Rectal smooth muscle tissue (tissue), 1 donor: ENCODE results near the gene ITPRID1.
"Not testable (repeated sequence)": the region's sequence is repeated elsewhere in the genome, so short reads cannot be mapped to it uniquely, and the experiment has no call there.

Source experiments
- H3K27ac ChIP-seq: one replicate; pipeline ENCODE4 v1.7.0; 2013; ENCODE audit warnings: low read depth, low read length, inconsistent platforms
- H3K27me3 ChIP-seq: one replicate; pipeline ENCODE4 v1.7.0; 2013; ENCODE audit warnings: low read length; ENCODE audit not compliant: control insufficient read depth, insufficient read depth
- H3K36me3 ChIP-seq: one replicate; pipeline ENCODE4 v1.7.0; 2013; ENCODE audit warnings: low read length; ENCODE audit not compliant: control insufficient read depth, insufficient read depth
- H3K4me1 ChIP-seq: one replicate; pipeline ENCODE4 v1.7.0; 2013; ENCODE audit warnings: low read length; ENCODE audit not compliant: control insufficient read depth, insufficient read depth
- H3K4me3 ChIP-seq: one replicate; pipeline ENCODE4 v1.7.0; 2013; ENCODE audit warnings: low read length
- H3K9ac ChIP-seq: one replicate; pipeline ENCODE4 v1.7.0; 2013; ENCODE audit warnings: low read length

Gene ITPRID1

GRCh38 chr7:31513790-31514189 lies at the start of gene ITPRID1:
Gene ITPRID1, plus strand, starts transcription at chr7:31514090. Its CDS starts 38,935 bp downstream, at chr7:31553025.
- no peaks in the 10 kb centered on the region for H3K4me1 ChIP-seq
- no peak within 1 kb of the TSS for H3K27ac ChIP-seq
- no peaks in the 10 kb centered on the region for H3K36me3 ChIP-seq
- H3K4me3 ChIP-seq, result no peak within 1 kb of the TSS
- no peak within 1 kb of the TSS for H3K9ac ChIP-seq
- H3K27me3 ChIP-seq, result no peaks in the 10 kb centered on the region

GRCh38 chr7:31464601-31465000 lies 49.3 kb upstream of the ITPRID1 start:
- no peaks in the 10 kb centered on the region for H3K27me3 ChIP-seq
- no peak overlapping the region for H3K9ac ChIP-seq
- no peak overlapping the region for H3K4me3 ChIP-seq
- H3K27ac ChIP-seq, result no peak overlapping the region
- H3K36me3 ChIP-seq, result no peaks in the 10 kb centered on the region
- H3K4me1 ChIP-seq, result no peaks in the 10 kb centered on the region

GRCh38 chr7:31465285-31465684 lies 48.6 kb upstream of the ITPRID1 start:
- no peak overlapping the region for H3K27ac ChIP-seq
- no peaks in the 10 kb centered on the region for H3K36me3 ChIP-seq

GRCh38 chr7:31466036-31466435 lies 47.9 kb upstream of the ITPRID1 start:
- Histone ChIP-seq H3K36me3 (no peaks in the 10 kb centered on the region), H3K4me3 (no peak overlapping the region), H3K4me1 (no peaks in the 10 kb centered on the region), H3K27ac (no peak overlapping the region), H3K9ac (no peak overlapping the region), H3K27me3 (no peaks in the 10 kb centered on the region)

More at GRCh38 chr7:31465285-31465684, 48.6 kb upstream of the ITPRID1 start:
- H3K4me3 ChIP-seq, result no peak overlapping the region
- H3K27me3 ChIP-seq, result no peaks in the 10 kb centered on the region
- no peak overlapping the region for H3K9ac ChIP-seq
- no peaks in the 10 kb centered on the region for H3K4me1 ChIP-seq

GRCh38 chr7:31470883-31471282 lies 43.0 kb upstream of the ITPRID1 start:
- H3K27me3 ChIP-seq, H3K36me3 ChIP-seq, H3K4me3 ChIP-seq, H3K4me1 ChIP-seq, H3K27ac ChIP-seq, H3K9ac ChIP-seq: not testable (repeated sequence)

GRCh38 chr7:31475368-31475767 lies 38.5 kb upstream of the ITPRID1 start:
- Histone ChIP-seq H3K27me3 (no peaks in the 10 kb centered on the region), H3K27ac (no peak overlapping the region), H3K4me1 (no peaks in the 10 kb centered on the region), H3K36me3 (no peaks in the 10 kb centered on the region), H3K9ac (no peak overlapping the region), H3K4me3 (no peak overlapping the region)

GRCh38 chr7:31476073-31476745 lies 37.7 kb upstream of the ITPRID1 start:
- H3K9ac ChIP-seq, result no peak overlapping the region
- H3K4me1 ChIP-seq, result no peaks in the 10 kb centered on the region
- H3K36me3 ChIP-seq, result no peaks in the 10 kb centered on the region
- no peak overlapping the region for H3K4me3 ChIP-seq
- H3K27me3 ChIP-seq, result no peaks in the 10 kb centered on the region
- no peak overlapping the region for H3K27ac ChIP-seq

- H3K4me1 ChIP-seq, result no peaks in the 10 kb centered on the region
- H3K27ac ChIP-seq, result no peak overlapping the region
- no peaks in the 10 kb centered on the region for H3K27me3 ChIP-seq
- H3K36me3 ChIP-seq, result no peaks in the 10 kb centered on the region
- no peak overlapping the region for H3K4me3 ChIP-seq
- no peak overlapping the region for H3K9ac ChIP-seq
These were observed 36.8 kb upstream of the ITPRID1 start for GRCh38 chr7:31476941-31477677.

GRCh38 chr7:31478018-31478417 lies 35.9 kb upstream of the ITPRID1 start:
- H3K27me3 ChIP-seq, result no peaks in the 10 kb centered on the region
- no peaks in the 10 kb centered on the region for H3K4me1 ChIP-seq
- no peaks in the 10 kb centered on the region for H3K36me3 ChIP-seq
- H3K9ac ChIP-seq, result no peak overlapping the region
- H3K4me3 ChIP-seq, result no peak overlapping the region
- no peak overlapping the region for H3K27ac ChIP-seq

- Histone ChIP-seq H3K27ac (no peak overlapping the region), H3K4me1 (no peaks in the 10 kb centered on the region), H3K27me3 (no peaks in the 10 kb centered on the region), H3K9ac (no peak overlapping the region), H3K36me3 (no peaks in the 10 kb centered on the region), H3K4me3 (no peak overlapping the region)
These were observed 35.2 kb upstream of the ITPRID1 start for GRCh38 chr7:31478721-31479120.

GRCh38 chr7:31487071-31487470 lies 26.8 kb upstream of the ITPRID1 start:
- H3K36me3 ChIP-seq, result no peaks in the 10 kb centered on the region
- H3K4me1 ChIP-seq, result no peaks in the 10 kb centered on the region
- no peak overlapping the region for H3K27ac ChIP-seq
- H3K27me3 ChIP-seq, result no peaks in the 10 kb centered on the region
- no peak overlapping the region for H3K9ac ChIP-seq
- no peak overlapping the region for H3K4me3 ChIP-seq

GRCh38 chr7:31487476-31487875 lies 26.4 kb upstream of the ITPRID1 start:
- no peak overlapping the region for H3K27ac ChIP-seq
- H3K4me1 ChIP-seq, result no peaks in the 10 kb centered on the region
- H3K36me3 ChIP-seq, result no peaks in the 10 kb centered on the region
- H3K4me3 ChIP-seq, result no peak overlapping the region
- no peak overlapping the region for H3K9ac ChIP-seq
- no peaks in the 10 kb centered on the region for H3K27me3 ChIP-seq
